Measurements from ENCODE around the gene BAG1. TPM values are rescaled to one million over a fixed set of nuclear protein-coding genes. Genes with fewer than 3 reads are reported as not detected.
A peak's percentile ranks its signal among the peaks of the same experiment; 100 is the strongest.

The BAG1 gene
- total and polyA plus RNA-seq, 4 donors: 35.1 to 55.2 (median 43.0) TPM

- TF ChIP-seq CTCF (IDR thresholded peaks at IDR 0.05; ENCODE audit: low read depth, low read length, missing input control) (no peak), RAD21 (IDR thresholded peaks at IDR 0.05) (no peak), FOXA2 (IDR thresholded peaks at IDR 0.05) (no peak), ATF3 (IDR thresholded peaks at IDR 0.05) (no peak), HNF4A (conservative IDR thresholded peaks at IDR 0.05) (no peak), HNF4G (IDR thresholded peaks at IDR 0.05) (no peak), NR2F2 (IDR thresholded peaks at IDR 0.05) (no peak)
These were observed 46.2 kb upstream of the BAG1 start (continued) for GRCh38 chr9:33310748-33311147.

- peaks cover 0 to 3% (median 0%) of the 10 kb centered on the region in 4 donors for H3K4me1 ChIP-seq (ENCODE audit: control insufficient read depth in 4 of 4, insufficient read depth in 4 of 4, low read length in 3 of 4)
- peaks cover 30 to 92% (median 78%) of the 10 kb centered on the region in 4 donors for H3K36me3 ChIP-seq (ENCODE audit: control insufficient read depth in 4 of 4, insufficient read depth in 3 of 4, low read depth in 1 of 4, low read length in 3 of 4)
- no peak for DNase-seq (ENCODE audit: low spot score)
- no peak overlapping the region for H3K27ac ChIP-seq (ENCODE audit: low read depth in 1 of 2, low read length in 2 of 2)
- H3K4me3 ChIP-seq (ENCODE audit: low read depth in 1 of 3, low read length in 3 of 3): no peak overlapping the region
- WGBS: 97% methylated on average over 1 of the region's 1 CpG
- no peaks in the 10 kb centered on the region for H3K9me3 ChIP-seq (ENCODE audit: control insufficient read depth in 4 of 4, low read length in 3 of 4)
- H3K9ac ChIP-seq (ENCODE audit: low read depth in 1 of 2, low read length in 2 of 2): no peak overlapping the region
- H3K27me3 ChIP-seq (ENCODE audit: control insufficient read depth in 4 of 4, insufficient read depth in 4 of 4, low read length in 3 of 4): no peaks in the 10 kb centered on the region
- TF ChIP-seq REST (IDR thresholded peaks at IDR 0.05): no peak
- no peak for TF ChIP-seq HNF4G (IDR thresholded peaks at IDR 0.05)
- no peak for TF ChIP-seq NR2F2 (IDR thresholded peaks at IDR 0.05)
These were observed 45.4 kb upstream of the BAG1 start for GRCh38 chr9:33309903-33310302.

GRCh38 chr9:33307067-33307466, 42.6 kb upstream of the BAG1 start:
- TF ChIP-seq ATF3 (IDR thresholded peaks at IDR 0.05) (no peak), SP1 (IDR thresholded peaks at IDR 0.05) (no peak)
- Histone ChIP-seq H3K4me1 (ENCODE audit: control insufficient read depth in 4 of 4, insufficient read depth in 4 of 4, low read length in 3 of 4) (peaks cover 0 to 3% (median 0%) of the 10 kb centered on the region in 4 donors), H3K9me3 (ENCODE audit: control insufficient read depth in 4 of 4, low read length in 3 of 4) (no peaks in the 10 kb centered on the region), H3K9ac (ENCODE audit: low read depth in 1 of 2, low read length in 2 of 2) (no peak overlapping the region), H3K27me3 (ENCODE audit: control insufficient read depth in 4 of 4, insufficient read depth in 4 of 4, low read length in 3 of 4) (no peaks in the 10 kb centered on the region), H3K4me3 (ENCODE audit: low read depth in 1 of 3, low read length in 3 of 3) (no peak overlapping the region), H3K36me3 (ENCODE audit: control insufficient read depth in 4 of 4, insufficient read depth in 3 of 4, low read depth in 1 of 4, low read length in 3 of 4) (peaks cover 22 to 88% (median 79%) of the 10 kb centered on the region in 4 donors), H3K27ac (ENCODE audit: low read depth in 1 of 2, low read length in 2 of 2) (no peak overlapping the region)
- no peak for DNase-seq (ENCODE audit: low spot score)
- WGBS: 75% methylated on average over 1 of the region's 1 CpG

GRCh38 chr9:33306037-33306436, 41.5 kb upstream of the BAG1 start:
- H3K4me3 ChIP-seq (ENCODE audit: low read depth in 1 of 3, low read length in 3 of 3): no peak overlapping the region
- H3K27me3 ChIP-seq (ENCODE audit: control insufficient read depth in 4 of 4, insufficient read depth in 4 of 4, low read length in 3 of 4): no peaks in the 10 kb centered on the region
- H3K27ac ChIP-seq (ENCODE audit: low read depth in 1 of 2, low read length in 2 of 2): peak overlapping the region in 1 of 2 donors; percentile 71
- H3K4me1 ChIP-seq (ENCODE audit: control insufficient read depth in 4 of 4, insufficient read depth in 4 of 4, low read length in 3 of 4): peaks cover 0 to 3% (median under 1%) of the 10 kb centered on the region in 4 donors
- TF ChIP-seq RAD21 (IDR thresholded peaks at IDR 0.05): no peak
- TF ChIP-seq GABPA (IDR thresholded peaks at IDR 0.05 in 1 of 2, conservative IDR thresholded peaks at IDR 0.05 in 1 of 2): no peak
- TF ChIP-seq MAX (IDR thresholded peaks at IDR 0.05): no peak
- peak; percentile 8 for TF ChIP-seq HNF4G (IDR thresholded peaks at IDR 0.05)
- no peak for TF ChIP-seq ZBTB33 (IDR thresholded peaks at IDR 0.05)
- TF ChIP-seq JUND (IDR thresholded peaks at IDR 0.05): peak in 1 of 2 donors; percentile 11
- peak; percentile 6 for TF ChIP-seq SP1 (IDR thresholded peaks at IDR 0.05)
- no peak for TF ChIP-seq EGR1 (IDR thresholded peaks at IDR 0.05; ENCODE audit: low read depth in 2 of 2)
- peak; percentile 10 to 34 for TF ChIP-seq HNF4A (conservative IDR thresholded peaks at IDR 0.05)
- no peak for TF ChIP-seq CTCF (IDR thresholded peaks at IDR 0.05; ENCODE audit: low read depth, low read length, missing input control)
- TF ChIP-seq FOXA2 (IDR thresholded peaks at IDR 0.05): no peak
- H3K36me3 ChIP-seq (ENCODE audit: control insufficient read depth in 4 of 4, insufficient read depth in 3 of 4, low read depth in 1 of 4, low read length in 3 of 4): peaks cover 19 to 85% (median 76%) of the 10 kb centered on the region in 4 donors
- H3K9ac ChIP-seq (ENCODE audit: low read depth in 1 of 2, low read length in 2 of 2): no peak overlapping the region
- no peaks in the 10 kb centered on the region for H3K9me3 ChIP-seq (ENCODE audit: control insufficient read depth in 4 of 4, low read length in 3 of 4)
- no peak for DNase-seq (ENCODE audit: low spot score)
- 73% methylated on average over 3 of the region's 3 CpGs for WGBS

Data from liver (tissue), 9 donors.